ENCODE data around the gene LRIG2.

The LRIG2 gene

DNA sequence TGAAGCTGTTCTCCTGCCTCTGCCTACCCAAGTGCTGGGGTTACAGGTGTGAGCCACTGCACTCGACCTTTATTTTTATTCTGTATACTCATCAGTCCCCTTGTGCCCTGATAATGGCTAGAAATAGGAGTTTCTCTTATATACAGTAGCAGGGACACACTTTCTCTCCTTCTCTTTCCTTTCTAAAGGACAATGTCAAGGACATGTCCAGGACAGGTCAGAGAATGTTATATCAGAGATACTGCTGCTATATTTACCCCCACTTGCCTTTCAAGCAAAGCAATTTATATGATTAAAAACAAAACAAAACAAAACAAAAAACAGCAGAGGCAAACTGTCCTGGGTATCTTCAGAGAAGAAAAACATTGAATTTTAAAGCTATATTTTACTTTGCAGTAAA is 43.2 kb upstream of the LRIG2 start:
- Histone ChIP-seq H3K4me1 (ENCODE audit: control insufficient read depth in 2 of 2, insufficient read depth in 1 of 2, low read depth in 1 of 2, low read length in 2 of 2) (peaks cover 0 to 4% of the 10 kb centered on the region in 2 donors), H3K27me3 (ENCODE audit: control insufficient read depth in 3 of 3, insufficient read depth in 3 of 3, low read depth in 1 of 3, low read length in 3 of 3) (no peaks in the 10 kb centered on the region), H2BK15ac (ENCODE audit: low read length) (no peak overlapping the region), H3K4ac (ENCODE audit: low read length) (no peak overlapping the region), H3K9me3 (replicated peaks in 1 of 2; ENCODE audit: control insufficient read depth in 2 of 2, insufficient read depth in 1 of 2, low read depth in 1 of 2, low read length in 2 of 2) (no peaks in the 10 kb centered on the region), H3K27ac (replicated peaks; ENCODE audit: low read length) (no peak overlapping the region), H3K79me1 (ENCODE audit: low read depth, low read length) (no peaks in the 10 kb centered on the region), H2AK5ac (ENCODE audit: low read depth, low read length) (no peak overlapping the region), H2BK5ac (ENCODE audit: low read length) (no peak overlapping the region), H3K18ac (ENCODE audit: low read length) (no peak overlapping the region), H4K8ac (ENCODE audit: low read depth, low read length) (no peak overlapping the region), H4K91ac (ENCODE audit: low read depth, low read length, poor library complexity) (no peak overlapping the region), H2AFZ (ENCODE audit: low read length) (no peak overlapping the region), H2BK120ac (ENCODE audit: low read depth, low read length) (no peak overlapping the region), H3K23ac (ENCODE audit: low read depth, low read length, poor library complexity) (no peak overlapping the region), H3K9ac (ENCODE audit: low read depth, low read length, poor library complexity) (no peak overlapping the region), H2BK12ac (ENCODE audit: low read length) (no peak overlapping the region), H3K4me2 (ENCODE audit: insufficient read depth, low read length, poor library complexity, severe bottlenecking) (no peak overlapping the region), H3K36me3 (replicated peaks in 1 of 2; ENCODE audit: control insufficient read depth in 2 of 2, insufficient read depth in 2 of 2, low read length in 2 of 2) (no peaks in the 10 kb centered on the region), H3K14ac (ENCODE audit: low read length) (no peak overlapping the region), H3K4me3 (ENCODE audit: low read length in 2 of 2) (no peak overlapping the region)
- WGBS, 2 donors (ENCODE audit: extremely low coverage in 2 of 2, insufficient read length in 2 of 2, insufficient replicate concordance in 1 of 2): no CpG with 5 or more reads among the region's 1 CpG
- DNase-seq (ENCODE audit: low spot score): no peak

- H3K9me3 ChIP-seq (replicated peaks in 1 of 2; ENCODE audit: control insufficient read depth in 2 of 2, insufficient read depth in 1 of 2, low read depth in 1 of 2, low read length in 2 of 2): no peaks in the 10 kb centered on the region
- H4K91ac ChIP-seq (ENCODE audit: low read depth, low read length, poor library complexity): no peak overlapping the region
- peaks cover 0 to 4% of the 10 kb centered on the region in 2 donors for H3K4me1 ChIP-seq (ENCODE audit: control insufficient read depth in 2 of 2, insufficient read depth in 1 of 2, low read depth in 1 of 2, low read length in 2 of 2)
- no peak overlapping the region for H2AFZ ChIP-seq (ENCODE audit: low read length)
- H2AK5ac ChIP-seq (ENCODE audit: low read depth, low read length): no peak overlapping the region
- no peak overlapping the region for H3K9ac ChIP-seq (ENCODE audit: low read depth, low read length, poor library complexity)
- no peaks in the 10 kb centered on the region for H3K79me1 ChIP-seq (ENCODE audit: low read depth, low read length)
- no peak overlapping the region for H2BK15ac ChIP-seq (ENCODE audit: low read length)
- H3K4ac ChIP-seq (ENCODE audit: low read length): no peak overlapping the region
- no peak overlapping the region for H3K4me3 ChIP-seq (ENCODE audit: low read length in 2 of 2)
- H2BK5ac ChIP-seq (ENCODE audit: low read length): no peak overlapping the region
- H2BK12ac ChIP-seq (ENCODE audit: low read length): no peak overlapping the region
- no peaks in the 10 kb centered on the region for H3K27me3 ChIP-seq (ENCODE audit: control insufficient read depth in 3 of 3, insufficient read depth in 3 of 3, low read depth in 1 of 3, low read length in 3 of 3)
- H2BK120ac ChIP-seq (ENCODE audit: low read depth, low read length): no peak overlapping the region
- H3K27ac ChIP-seq (replicated peaks; ENCODE audit: low read length): no peak overlapping the region
- H3K4me2 ChIP-seq (ENCODE audit: insufficient read depth, low read length, poor library complexity, severe bottlenecking): no peak overlapping the region
- no peak overlapping the region for H3K23ac ChIP-seq (ENCODE audit: low read depth, low read length, poor library complexity)
- no peak overlapping the region for H3K18ac ChIP-seq (ENCODE audit: low read length)
- no peak for DNase-seq (ENCODE audit: low spot score)
- WGBS, 2 donors (ENCODE audit: extremely low coverage in 2 of 2, insufficient read length in 2 of 2, insufficient replicate concordance in 1 of 2): no CpG with 5 or more reads among the region's 8 CpGs
- H4K8ac ChIP-seq (ENCODE audit: low read depth, low read length): no peak overlapping the region
- no peak overlapping the region for H3K14ac ChIP-seq (ENCODE audit: low read length)
- no peaks in the 10 kb centered on the region for H3K36me3 ChIP-seq (replicated peaks in 1 of 2; ENCODE audit: control insufficient read depth in 2 of 2, insufficient read depth in 2 of 2, low read length in 2 of 2)
Measured at GRCh38 chr1:113031171-113031933, 41.6 kb upstream of the LRIG2 start.

GRCh38 chr1:113035086-113035485 is 37.9 kb upstream of the LRIG2 start:
- WGBS, 2 donors (ENCODE audit: extremely low coverage in 2 of 2, insufficient read length in 2 of 2, insufficient replicate concordance in 1 of 2): no CpG with 5 or more reads among the region's 5 CpGs
- Histone ChIP-seq H3K27me3 (ENCODE audit: control insufficient read depth in 3 of 3, insufficient read depth in 3 of 3, low read depth in 1 of 3, low read length in 3 of 3) (no peaks in the 10 kb centered on the region), H2BK15ac (ENCODE audit: low read length) (no peak overlapping the region), H3K4me1 (ENCODE audit: control insufficient read depth in 2 of 2, insufficient read depth in 1 of 2, low read depth in 1 of 2, low read length in 2 of 2) (no peaks in the 10 kb centered on the region), H4K8ac (ENCODE audit: low read depth, low read length) (no peak overlapping the region), H3K4me2 (ENCODE audit: insufficient read depth, low read length, poor library complexity, severe bottlenecking) (no peak overlapping the region), H2BK5ac (ENCODE audit: low read length) (no peak overlapping the region), H3K4ac (ENCODE audit: low read length) (no peak overlapping the region), H2BK12ac (ENCODE audit: low read length) (no peak overlapping the region), H3K14ac (ENCODE audit: low read length) (no peak overlapping the region), H4K91ac (ENCODE audit: low read depth, low read length, poor library complexity) (no peak overlapping the region), H3K9ac (ENCODE audit: low read depth, low read length, poor library complexity) (no peak overlapping the region), H3K23ac (ENCODE audit: low read depth, low read length, poor library complexity) (no peak overlapping the region), H3K79me1 (ENCODE audit: low read depth, low read length) (no peaks in the 10 kb centered on the region), H3K9me3 (replicated peaks in 1 of 2; ENCODE audit: control insufficient read depth in 2 of 2, insufficient read depth in 1 of 2, low read depth in 1 of 2, low read length in 2 of 2) (no peaks in the 10 kb centered on the region), H2AFZ (ENCODE audit: low read length) (no peak overlapping the region), H3K18ac (ENCODE audit: low read length) (no peak overlapping the region), H2AK5ac (ENCODE audit: low read depth, low read length) (no peak overlapping the region), H3K4me3 (ENCODE audit: low read length in 2 of 2) (no peak overlapping the region), H3K36me3 (replicated peaks in 1 of 2; ENCODE audit: control insufficient read depth in 2 of 2, insufficient read depth in 2 of 2, low read length in 2 of 2) (no peaks in the 10 kb centered on the region), H2BK120ac (ENCODE audit: low read depth, low read length) (no peak overlapping the region), H3K27ac (replicated peaks; ENCODE audit: low read length) (no peak overlapping the region)
- DNase-seq (ENCODE audit: low spot score): no peak

DNA sequence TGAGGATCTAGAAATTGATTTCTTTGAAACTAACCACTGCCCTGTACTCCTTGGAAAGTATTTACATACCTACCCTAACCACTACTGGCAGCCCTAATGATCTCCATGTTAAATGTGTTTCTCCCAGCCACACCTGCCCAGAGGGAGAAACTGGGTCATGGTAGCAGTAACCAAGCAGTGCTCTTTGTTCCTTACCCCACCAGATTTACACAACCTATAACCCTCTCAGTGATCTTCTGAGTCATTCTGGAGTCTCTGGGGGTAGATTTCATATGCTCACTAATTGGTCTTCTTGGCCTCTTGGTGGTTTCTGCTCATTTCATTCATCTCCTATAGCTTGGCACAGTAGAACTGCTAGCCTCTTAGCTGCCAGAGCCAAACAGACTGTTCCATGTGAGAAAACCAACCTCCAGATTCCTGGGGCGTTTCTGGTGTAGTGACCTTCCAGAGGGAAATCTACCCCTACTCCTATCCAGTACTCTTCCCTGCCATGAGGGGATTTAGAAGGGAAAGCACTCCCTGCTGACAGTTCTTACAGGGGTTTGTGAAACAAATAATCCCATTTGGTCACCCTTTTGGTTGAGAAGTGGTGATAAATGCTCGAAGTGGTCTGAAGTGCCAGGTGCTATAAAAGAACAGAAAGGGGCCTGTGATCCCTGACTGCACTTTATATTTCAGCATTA is 36.2 kb upstream of the LRIG2 start:
- no peak overlapping the region for H3K18ac ChIP-seq (ENCODE audit: low read length)
- H2AK5ac ChIP-seq (ENCODE audit: low read depth, low read length): no peak overlapping the region
- no peaks in the 10 kb centered on the region for H3K27me3 ChIP-seq (ENCODE audit: control insufficient read depth in 3 of 3, insufficient read depth in 3 of 3, low read depth in 1 of 3, low read length in 3 of 3)
- no peak overlapping the region for H3K4ac ChIP-seq (ENCODE audit: low read length)
- H2BK5ac ChIP-seq (ENCODE audit: low read length): no peak overlapping the region
- H2AFZ ChIP-seq (ENCODE audit: low read length): no peak overlapping the region
- H2BK12ac ChIP-seq (ENCODE audit: low read length): no peak overlapping the region
- H2BK120ac ChIP-seq (ENCODE audit: low read depth, low read length): no peak overlapping the region
- no CpG with 5 or more reads among the region's 2 CpGs for WGBS, 2 donors (ENCODE audit: extremely low coverage in 2 of 2, insufficient read length in 2 of 2, insufficient replicate concordance in 1 of 2)
- H3K36me3 ChIP-seq (replicated peaks in 1 of 2; ENCODE audit: control insufficient read depth in 2 of 2, insufficient read depth in 2 of 2, low read length in 2 of 2): no peaks in the 10 kb centered on the region
- no peak overlapping the region for H4K91ac ChIP-seq (ENCODE audit: low read depth, low read length, poor library complexity)
- no peaks in the 10 kb centered on the region for H3K79me1 ChIP-seq (ENCODE audit: low read depth, low read length)
- no peak overlapping the region for H3K14ac ChIP-seq (ENCODE audit: low read length)
- no peak overlapping the region for H3K4me2 ChIP-seq (ENCODE audit: insufficient read depth, low read length, poor library complexity, severe bottlenecking)
- no peak overlapping the region for H3K9ac ChIP-seq (ENCODE audit: low read depth, low read length, poor library complexity)
- no peak overlapping the region for H2BK15ac ChIP-seq (ENCODE audit: low read length)
- no peak overlapping the region for H3K4me3 ChIP-seq (ENCODE audit: low read length in 2 of 2)
- no peak overlapping the region for H4K8ac ChIP-seq (ENCODE audit: low read depth, low read length)
- DNase-seq (ENCODE audit: low spot score): no peak
- peaks cover 4% of the 10 kb centered on the region in 2 donors for H3K4me1 ChIP-seq (ENCODE audit: control insufficient read depth in 2 of 2, insufficient read depth in 1 of 2, low read depth in 1 of 2, low read length in 2 of 2)
- no peak overlapping the region for H3K23ac ChIP-seq (ENCODE audit: low read depth, low read length, poor library complexity)
- no peak overlapping the region for H3K27ac ChIP-seq (replicated peaks; ENCODE audit: low read length)
- no peaks in the 10 kb centered on the region for H3K9me3 ChIP-seq (replicated peaks in 1 of 2; ENCODE audit: control insufficient read depth in 2 of 2, insufficient read depth in 1 of 2, low read depth in 1 of 2, low read length in 2 of 2)
